NCI-H345 treated with DMSO at 0.1 percent for 48 hours (cell line): Measurements from ENCODE around the gene SUSD3.

Source experiments
- DNase-seq: peaks from one replicate; lab custom pipeline; 2025; ENCODE audit not compliant: unreplicated experiment; lab: John Stamatoyannopoulos, UW

SUSD3 gene

DNA sequence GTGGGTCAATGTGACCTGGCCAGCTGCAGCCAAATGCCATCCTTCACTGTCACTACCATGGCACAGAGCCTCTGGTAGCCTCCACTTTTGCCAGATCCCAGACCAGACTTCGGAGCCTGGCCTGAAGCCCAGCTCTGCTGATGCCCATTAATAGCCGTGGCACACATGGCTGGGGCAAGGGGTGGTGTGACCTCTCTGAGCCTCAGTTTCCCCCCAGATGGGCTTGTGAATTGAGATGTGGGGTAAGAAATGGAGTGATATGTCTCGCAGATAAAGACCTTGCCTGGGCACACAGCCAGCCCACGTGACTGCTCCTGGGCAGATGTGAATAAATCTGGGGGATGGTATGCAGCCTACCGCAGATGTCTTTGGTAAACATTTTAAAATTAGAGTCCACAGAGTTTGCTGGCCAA, 13.9 kb downstream of the SUSD3 start:
- no peak for DNase-seq

DNA sequence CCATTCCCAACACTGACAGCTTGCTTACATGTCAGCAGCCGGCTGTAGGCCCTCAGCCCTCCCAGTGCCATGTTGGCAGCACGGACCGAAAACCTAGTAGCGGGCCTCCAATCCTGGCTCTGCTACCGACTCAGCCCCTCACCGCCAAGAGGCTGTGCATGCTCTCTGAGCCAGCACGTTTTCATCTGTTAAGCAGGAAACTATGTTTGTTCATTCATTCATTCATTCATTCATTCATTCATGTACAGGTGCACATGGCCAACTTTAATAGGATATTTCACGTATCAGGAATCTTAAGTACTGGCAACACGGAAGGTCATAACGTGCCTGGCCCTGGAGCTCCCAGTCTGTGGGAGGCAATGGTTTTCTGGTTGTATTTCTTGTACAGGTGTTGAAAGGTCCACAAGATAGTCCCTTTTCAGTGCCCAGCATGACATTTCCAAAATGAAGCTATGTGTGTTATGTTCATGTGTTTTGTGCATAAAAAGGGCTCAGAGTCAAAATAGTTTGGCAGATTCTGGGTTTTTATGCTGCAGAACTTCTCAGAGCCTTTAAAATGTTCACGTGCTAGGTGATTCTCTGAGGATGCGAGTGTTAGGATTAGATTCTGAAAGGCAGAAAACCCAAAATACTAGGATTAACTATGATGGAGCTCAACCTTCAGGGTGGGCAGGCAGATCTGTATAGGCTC, 17.7 kb downstream of the SUSD3 start:
- no peak for DNase-seq

DNA sequence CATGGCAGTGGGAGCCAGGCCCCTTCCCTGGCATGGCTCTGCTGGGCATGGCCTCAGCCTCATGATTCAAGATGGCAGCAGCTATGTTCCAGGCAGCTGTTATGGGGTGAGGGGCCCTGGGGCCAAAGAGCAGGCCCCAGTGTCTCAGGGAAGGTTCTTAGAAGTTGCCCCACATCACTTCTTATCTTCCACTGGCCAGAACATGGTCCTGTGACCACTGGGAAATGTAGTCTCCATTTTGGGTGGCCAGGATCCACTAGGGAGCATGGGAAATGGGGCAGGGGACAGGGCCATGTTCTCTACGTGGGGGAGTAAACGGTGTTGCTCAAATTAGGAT, 18.3 kb downstream of the SUSD3 start:
- DNase-seq = no peak

DNA sequence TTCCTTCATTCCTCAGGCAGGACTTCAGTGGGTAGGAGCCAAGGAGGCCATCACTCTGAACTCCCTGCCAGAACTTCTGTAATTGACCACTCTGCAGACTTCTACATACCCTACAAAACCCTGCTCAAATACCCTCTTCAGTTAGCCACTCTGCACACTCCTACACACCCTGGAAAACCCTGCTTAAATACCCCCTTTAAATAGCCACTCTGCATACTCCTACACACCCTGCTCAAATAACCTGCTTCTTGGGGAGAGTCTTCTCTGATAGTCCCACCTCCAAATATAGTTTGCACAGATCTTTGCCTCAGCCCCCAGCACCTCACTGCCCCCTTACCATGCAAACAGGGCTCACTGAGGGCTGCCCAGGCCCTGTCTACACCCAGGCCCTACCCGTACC, 18.9 kb downstream of the SUSD3 start:
- DNase-seq = no peak

DNA sequence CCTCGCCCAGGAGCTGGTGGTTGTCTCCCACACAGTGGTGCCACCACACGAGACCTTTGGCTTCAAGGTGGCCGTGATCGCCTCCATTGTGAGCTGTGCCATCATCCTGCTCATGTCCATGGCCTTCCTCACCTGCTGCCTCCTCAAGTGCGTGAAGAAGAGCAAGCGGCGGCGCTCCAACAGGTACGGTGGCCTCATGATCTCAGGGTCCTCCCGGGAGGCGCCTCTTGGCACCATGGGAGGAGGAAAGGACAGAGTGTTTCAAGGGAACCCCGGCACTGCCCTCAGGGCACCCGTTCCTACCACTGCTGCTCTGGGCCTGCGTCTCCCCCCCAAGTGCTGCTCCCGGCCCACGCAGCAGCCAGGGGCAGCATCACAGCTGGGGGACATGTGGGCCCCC, 19.3 kb downstream of the SUSD3 start:
- no peak for DNase-seq

DNA sequence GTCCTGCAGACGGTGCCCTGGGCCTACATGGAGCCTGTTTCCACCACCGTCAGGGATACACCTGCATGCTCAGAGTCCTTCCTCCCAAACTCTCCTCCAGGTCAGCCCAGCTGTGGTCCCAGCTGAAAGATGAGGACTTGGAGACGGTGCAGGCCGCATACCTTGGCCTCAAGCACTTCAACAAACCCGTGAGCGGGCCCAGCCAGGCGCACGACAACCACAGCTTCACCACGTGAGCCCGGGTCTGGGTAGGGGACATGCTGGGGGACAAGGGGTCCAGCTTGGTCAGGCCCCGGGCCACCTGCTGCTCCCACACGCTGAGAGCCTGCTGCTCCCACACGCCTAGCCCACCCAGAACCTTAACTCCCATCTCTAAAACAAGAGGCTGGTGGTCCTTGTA, 20.9 kb downstream of the SUSD3 start:
- no peak for DNase-seq

DNA sequence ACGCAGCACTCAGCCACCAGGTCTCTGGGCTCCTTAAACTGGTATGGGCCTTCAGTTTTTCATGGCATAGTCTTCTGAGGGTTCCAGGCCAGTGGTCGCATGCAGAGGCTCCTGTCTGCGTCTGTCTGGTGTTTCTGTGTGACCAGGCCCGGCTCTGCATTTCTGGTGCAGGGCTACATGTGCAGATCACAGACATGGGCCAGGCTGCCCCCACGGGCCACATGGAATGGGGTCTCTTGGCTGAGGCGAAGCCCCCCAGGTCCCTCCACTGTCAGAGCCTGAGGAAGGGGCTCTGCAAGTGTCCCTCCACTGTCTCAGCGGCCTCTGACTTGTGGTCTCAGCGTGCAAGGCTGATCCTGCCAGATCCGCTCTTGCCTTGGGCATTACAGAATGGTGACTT, 21.9 kb downstream of the SUSD3 start:
- no peak for DNase-seq

DNA sequence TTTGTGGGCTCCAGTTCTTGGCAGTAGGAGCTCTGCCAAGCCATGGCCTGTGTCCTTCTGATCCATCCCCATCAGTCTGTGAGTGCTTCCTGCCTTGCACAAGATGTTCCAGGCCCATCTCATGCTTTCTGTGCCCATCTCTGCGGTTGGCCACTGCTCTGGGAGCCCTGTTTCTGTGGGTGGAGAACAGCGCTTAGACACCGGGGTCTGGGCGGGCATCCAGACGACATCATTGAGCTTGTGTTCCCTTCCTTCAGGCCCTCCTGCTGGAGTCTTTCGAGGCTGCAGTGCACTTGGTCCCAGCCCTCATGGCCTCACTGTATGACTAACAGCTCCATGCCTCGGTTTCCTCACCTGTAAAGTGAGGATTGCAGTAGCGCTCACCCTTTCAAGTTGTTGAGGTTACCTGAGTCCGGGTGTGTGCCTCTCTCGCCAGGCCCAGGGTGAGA, 22.6 kb downstream of the SUSD3 start:
- no peak for DNase-seq

DNA sequence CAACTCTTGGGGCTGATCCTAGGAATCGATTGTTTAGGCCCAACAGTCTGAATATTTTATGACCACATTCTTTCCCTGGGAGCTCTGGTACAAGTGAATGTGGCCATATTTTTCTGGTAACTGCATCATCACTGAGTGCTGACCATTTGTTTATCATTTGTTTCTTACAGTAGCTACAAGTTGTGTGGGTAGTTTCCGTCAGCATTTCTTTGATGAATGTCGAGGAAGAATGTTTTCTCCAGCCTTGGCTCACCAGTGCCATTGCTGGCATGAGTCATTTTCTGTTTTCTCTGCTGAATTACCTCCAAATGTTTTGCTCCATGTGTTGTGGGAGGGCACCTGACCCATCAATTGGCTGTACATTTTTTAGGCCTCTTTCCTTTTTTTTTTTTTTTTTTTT, 23.4 kb downstream of the SUSD3 start:
- no peak for DNase-seq

DNA sequence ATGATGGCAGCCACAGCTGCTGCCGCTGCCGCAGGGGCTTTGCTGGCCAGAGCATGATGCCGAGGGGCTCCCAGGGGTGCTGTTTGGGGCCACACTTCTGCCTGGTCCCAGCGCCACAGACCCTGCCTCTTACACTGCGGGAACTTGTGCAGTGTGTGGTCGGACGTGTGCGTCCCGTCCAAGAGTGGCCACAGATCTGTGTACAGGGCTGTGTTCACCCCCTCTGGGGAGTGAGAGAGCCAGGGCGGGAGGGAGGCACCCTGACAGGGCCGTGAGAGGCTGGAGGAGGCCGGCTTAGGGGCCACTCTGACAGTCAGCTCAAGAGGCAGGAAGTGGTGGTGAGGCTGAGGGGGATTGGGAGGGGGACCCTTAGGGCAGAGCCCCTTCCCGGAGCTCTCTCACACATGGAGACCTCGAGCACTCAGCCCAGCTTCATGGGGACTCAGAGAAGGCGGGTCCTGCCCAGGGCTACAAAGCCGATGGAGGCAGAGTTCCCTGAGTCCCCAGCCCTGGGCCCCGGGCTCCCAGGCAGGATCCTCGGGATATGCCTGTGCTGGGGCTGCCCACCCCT, 24.4 kb downstream of the SUSD3 start:
- DNase-seq = no peak

DNA sequence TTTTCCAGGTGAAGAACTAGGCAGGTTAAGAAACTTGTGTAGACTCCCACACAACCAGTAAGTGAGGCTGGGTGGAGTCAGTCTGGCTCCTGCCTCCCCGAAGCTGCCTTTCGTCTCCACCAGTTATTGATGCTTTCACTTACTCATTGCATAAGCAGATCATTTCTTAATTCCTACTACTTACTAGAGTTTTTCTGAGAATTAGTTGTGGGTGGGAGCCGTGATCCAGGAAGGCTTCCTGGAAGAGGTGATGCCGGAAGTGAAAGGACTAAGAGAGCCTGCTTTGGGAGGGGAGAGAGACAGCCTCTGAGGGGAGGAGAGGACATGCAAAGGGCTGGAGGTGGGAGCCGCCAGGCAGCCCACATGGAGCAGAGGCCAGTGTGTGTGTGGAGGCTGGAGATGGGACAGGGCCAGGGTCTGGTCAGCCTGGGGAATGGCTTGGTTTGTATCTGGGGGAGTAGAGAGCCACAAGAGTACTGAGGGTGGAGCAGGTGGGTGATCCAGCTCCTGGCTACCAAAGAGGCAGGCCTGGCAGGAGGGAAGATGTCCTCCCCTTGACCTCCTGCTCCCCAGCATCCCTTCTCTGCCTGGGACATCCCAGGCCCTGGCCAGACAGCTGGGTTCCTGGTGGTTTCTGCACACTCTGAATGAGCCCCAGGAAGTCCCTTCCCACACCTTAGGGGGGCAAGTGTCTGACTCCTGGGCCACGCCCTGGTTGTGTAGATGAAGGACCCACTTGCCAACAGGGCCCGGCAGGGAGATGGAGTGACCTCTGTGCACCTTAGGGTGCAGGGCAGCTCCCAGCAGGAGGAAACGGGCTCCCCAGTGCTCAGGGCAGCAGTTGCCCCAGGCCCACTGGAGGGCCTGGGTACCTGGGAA, 25.3 kb downstream of the SUSD3 start:
- no peak for DNase-seq

DNA sequence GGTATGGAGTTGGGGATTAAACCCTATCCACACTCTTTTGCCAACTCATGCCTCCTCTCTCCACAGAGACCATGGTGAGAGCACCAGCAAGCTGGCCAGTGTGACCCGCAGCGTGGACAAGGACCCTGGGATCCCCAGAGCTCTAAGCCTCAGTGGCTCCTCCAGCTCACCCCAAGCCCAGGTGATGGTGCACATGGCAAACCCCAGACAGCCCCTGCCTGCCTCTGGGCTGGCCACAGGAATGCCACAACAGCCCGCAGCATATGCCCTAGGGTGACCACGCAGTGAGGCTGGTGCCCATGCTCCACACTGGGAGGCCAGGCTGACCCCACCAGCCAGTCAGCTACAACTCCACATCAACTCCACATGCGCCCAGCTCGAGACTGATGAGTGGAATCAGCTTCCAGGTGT, 26.0 kb downstream of the SUSD3 start:
- DNase-seq = no peak

DNA sequence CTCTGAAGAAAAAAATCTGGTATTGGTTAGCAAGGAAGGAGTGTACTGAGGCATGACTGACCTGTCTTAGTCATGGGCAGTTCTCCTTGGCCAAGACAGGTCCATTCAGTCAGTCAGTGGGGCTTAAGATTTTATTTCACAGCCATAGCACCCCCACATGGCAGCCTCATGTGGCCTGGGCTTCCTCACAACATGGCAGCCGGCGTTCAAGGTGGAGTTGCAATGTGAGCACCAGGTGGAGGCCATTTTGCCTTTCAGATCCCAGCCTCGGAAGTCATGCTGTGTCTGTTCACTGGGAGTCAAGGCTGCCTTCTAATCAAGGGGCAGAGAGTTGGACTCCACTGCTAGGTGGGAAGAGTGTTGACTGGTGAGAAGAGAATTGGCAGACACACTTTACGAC, 27.2 kb downstream of the SUSD3 start:
- DNase-seq = no peak

DNA sequence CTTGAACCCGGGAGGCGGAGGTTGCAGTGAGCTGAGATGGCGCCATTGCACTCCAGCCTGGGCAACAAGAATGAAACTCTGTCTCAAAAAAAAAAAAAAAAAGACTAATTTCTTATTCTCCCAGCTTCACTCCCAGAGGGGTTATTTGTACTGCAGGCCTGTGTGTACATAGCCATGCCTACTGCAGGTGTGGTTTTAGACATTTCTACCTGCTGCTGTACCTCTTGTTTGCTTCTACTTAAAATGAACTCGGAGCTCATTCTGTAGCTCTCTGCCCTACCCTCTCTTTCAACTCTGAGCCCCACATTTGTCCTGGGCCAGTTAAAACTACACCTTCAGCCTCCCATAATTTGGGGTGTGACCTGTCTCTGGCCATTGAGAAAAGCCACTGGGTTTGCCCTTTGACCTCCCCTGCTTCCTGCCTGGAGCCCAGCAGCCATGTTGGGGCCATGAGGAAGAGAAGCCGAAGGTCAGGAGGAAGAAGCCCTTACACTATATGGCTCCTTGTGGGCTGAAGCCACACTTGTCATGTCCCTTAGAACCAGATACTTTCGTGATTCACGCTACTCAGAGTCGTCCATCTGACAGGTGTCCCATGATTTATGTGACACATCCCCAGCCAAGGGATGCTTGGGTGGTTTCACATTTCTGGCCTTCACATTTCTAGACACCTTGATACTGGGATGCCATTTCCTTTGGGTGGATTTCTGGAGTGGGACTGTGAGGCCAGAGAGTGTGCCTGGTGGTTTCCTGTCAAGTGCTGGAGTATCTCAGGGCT, 28.1 kb downstream of the SUSD3 start:
- DNase-seq = no peak

DNA sequence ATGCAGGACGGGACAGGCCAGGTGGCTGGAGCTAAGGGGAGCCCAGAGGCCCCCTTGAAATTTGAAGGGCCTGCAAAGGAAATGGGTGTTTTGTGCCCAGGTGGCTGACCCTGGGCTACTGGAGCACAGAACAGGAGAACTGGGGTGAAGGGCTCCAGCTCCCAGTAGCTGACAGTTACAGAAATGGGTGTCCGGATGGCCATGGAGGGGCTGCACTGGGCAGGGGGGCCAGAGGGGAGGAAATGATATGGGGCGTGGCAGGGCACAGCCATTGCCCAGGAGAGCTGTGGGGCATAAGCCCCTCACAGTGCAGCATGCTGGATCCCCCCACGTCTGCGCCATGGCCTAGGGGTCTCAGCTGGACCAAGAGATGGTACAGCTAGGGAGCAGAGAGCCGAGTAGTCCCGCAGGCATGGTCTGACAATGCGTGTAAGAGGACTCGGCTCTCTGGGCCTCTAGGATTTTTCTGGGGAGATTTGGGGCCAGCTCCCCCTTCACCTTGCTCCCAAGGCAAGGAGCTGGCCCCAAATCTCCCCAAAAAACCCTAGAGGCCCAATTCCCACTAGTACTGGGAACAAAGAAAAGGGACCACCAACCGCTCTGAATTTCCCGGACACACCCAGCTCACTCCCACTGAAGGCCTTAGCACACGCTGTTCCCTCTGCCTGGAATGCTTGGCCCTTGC, 29.6 kb downstream of the SUSD3 start:
- DNase-seq = no peak

DNA sequence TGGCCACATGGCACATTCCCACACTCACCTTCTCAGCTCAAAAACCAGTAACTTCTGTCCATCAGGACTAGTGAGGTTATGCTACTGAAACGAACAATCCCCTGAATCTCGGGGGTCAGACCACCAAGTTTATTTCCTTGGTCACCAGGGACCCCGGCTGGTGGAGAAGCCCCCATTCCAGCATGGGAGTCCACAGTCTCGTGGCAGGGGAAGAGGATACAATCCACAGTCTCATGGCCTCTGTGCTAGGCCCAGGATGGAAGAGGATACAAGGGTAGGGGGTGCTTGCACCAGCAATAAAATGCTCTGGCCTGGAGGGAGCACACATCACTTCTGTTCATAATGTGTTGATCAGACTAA, 30.1 kb downstream of the SUSD3 start:
- DNase-seq = no peak

DNA sequence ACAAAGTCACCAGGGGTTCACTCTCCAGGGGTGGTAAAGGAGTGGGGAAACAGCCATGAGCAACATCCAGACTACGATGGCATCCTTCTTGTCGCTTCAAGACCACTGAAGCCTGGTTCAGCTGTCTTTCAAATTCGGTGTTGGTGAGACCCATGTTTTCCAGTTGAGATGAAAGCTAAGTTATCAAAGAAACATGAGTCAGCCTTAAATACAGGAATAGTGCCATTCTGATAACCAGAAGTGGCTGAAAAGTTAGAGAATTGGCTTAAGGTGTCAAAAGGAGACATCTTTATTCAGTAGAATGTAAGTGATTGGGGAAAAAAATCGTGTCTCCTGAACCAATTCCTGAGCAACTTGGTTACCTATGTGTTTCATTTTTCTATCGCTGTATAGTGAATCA, 30.5 kb downstream of the SUSD3 start:
- DNase-seq = no peak

DNA sequence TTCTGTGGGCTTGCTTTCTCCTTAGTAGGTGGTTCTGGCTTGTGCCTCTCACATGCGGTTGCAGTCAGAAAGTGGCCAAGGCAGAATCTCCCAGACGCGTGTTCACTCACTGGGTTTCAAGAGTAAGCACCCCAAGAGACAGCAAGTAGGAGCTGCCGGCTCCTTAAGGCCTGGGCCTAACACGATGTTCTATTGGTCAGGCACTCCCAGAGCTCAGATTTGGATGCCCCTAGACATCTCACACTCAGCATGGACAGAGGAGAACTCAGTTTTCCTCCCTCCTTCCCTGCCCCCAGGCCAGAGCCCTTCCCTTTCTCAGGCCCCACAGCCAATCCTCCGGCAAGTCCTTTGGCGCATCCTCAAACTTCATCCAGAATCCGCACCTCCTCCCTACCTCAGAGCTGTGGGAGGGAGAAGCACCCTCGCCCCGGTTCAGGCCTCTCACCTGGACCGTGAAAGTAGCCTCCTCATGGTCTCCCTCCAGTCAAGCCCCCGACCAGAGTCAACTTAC, 31.0 kb downstream of the SUSD3 start:
- no peak for DNase-seq

DNA sequence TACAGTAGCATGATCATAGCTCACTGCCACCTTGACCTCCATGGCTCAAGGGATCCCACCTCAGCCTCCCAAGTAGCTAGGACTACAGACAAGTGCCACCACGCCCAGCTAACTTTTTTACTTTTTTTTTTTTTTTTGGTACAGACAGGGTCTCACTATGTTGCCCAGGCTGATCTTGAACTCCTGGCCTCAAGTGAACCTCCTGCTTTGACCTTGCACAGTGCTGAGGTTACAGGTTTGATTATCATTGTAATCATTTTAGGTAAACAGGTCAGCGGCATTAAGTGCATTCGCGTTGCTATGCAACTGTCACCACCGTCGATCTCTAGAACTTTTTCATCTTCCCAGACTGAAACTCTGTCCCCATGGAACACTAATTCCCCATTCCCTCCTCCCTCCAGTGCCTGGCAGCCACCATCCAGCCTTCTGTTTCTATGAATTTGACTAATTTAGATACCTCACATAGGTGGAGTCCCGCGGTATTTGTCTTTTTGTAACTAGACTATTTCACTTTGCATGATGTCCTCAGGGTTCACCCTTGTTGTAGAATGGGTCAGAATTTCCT, 31.7 kb downstream of the SUSD3 start:
- no peak for DNase-seq

DNA sequence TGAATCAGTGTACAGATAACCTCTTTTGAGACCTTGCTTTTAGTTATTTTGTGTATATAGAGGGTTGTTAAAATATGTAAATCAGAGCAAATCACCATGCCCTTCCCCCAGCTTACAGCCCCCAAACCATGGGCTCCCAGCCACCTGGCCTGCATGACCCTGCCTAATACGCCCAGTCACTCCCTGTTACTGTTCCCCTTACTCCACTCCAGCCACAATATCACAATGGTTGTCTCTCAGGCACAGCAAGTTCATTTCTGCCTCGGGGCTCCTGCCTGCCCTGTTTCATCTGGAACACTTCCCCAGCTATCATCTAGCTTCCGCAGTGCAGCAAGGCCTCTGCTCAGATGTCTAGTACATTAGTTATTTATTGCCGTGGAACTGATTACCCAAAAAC, 32.6 kb downstream of the SUSD3 start:
- DNase-seq = no peak
